Measurements from ENCODE around the gene GET4.
"Not testable (repeated sequence)": the region's sequence is repeated elsewhere in the genome, so short reads cannot be mapped to it uniquely, and the experiment has no call there.

The GET4 gene

DNA sequence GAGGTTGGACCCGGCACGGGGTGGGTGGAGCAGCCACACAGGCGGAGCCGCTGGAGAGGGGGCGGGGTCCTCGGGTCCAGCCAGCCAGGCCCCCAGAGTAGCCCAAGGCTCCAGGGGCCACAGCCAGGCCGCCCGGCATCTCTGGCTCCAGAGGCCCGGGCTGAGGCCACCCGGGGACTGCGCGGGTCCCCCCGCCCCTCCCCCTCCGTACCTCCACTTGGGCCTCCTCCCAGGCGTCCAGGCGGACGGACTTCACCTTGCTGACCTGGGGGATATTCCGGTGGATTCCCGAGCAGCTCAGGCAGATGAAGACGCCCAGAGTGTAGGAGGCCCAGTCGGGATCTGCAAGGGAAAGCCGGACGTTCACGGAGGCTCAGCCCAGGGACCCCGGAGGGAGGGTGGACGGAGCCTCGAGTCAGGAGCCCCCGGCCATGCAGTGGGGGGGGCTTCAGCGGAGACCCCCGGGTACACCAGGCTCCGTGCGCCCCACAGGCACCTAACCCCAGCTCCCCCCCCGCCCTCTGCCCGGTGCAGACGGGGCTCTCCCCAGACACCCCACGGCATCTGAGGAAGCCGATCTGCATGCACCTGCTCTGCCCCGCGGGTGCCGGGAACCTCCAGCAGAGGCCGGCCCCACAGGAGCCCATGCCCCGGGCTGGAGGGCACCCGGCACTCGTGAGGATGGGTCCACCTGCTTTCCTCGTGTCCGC lies 59.0 kb downstream of the GET4 start:
- Mint-ChIP-seq H3K27me3 (ENCODE audit: low read depth) (no peaks in the 10 kb centered on the region), H3K9me3 (peaks cover 7% of the 10 kb centered on the region), H3K4me1 (ENCODE audit: low read depth) (peaks cover 6% of the 10 kb centered on the region), H3K36me3 (ENCODE audit: low read depth) (peaks cover 4% of the 10 kb centered on the region), H3K27ac (no peak overlapping the region), H3K4me3 (no peak overlapping the region)

DNA sequence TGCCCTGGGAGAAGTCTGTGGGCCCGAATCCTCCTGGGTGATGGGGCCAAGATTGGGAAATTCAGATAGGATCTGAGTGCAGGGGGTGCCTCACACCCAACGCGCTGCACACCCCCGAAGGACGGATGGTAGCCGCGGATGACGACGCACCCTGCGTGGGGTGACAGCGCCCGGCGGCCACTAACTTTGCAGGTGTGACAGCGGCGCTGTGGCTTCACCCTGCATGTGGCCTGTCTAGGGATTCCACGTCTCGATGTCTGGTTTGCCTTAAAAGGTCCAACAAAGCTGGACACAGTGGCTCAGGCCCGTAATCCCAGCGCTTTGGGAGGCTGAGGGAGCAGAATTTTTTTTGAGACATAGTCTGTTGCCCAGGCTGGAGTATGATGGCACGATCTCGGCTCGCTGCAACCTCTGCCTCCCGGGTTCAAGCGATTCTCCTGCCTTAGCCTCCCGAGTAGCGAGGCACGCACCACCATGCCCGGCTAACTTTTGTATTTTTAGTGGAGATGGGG lies 59.6 kb downstream of the GET4 start:
- Mint-ChIP-seq H3K36me3 (ENCODE audit: low read depth) (peaks cover 8% of the 10 kb centered on the region), H3K27me3 (ENCODE audit: low read depth) (peaks cover under 1% of the 10 kb centered on the region), H3K9me3 (peaks cover 13% of the 10 kb centered on the region), H3K27ac (peak overlapping the region; percentile 31), H3K4me3 (no peak overlapping the region), H3K4me1 (ENCODE audit: low read depth) (peaks cover 8% of the 10 kb centered on the region)

DNA sequence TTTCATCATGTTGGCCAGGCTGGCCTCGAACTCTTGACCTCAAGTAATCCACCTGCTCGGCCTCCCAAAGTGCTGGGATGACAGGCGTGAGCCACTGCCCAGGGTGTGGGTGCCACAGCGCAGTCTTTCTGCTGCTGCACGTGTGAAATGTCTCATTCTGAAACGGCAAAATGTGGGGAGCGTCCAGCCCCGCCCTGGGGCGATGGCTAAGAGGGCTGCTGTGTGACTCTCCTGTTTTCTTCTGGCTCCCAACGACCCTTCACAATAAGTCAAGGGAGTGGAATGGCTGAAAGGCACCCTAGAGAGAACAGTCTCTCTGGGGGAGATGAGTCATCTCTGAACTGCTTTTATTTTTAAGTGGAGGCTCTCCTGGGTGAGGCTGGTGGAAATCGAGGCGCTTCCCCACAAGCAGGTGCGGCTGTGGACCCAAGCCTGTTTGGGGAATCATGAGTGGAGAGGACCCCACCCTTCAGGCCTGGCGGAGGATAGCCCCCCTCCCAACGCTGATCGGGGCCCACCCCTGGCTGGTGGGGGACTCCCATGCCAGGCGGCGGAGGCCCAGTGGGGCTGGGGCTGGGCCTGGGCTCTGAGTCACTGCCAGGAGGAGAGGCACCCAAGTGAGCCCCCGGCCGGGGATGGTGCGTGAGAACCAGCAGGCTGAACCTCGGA lies 60.2 kb downstream of the GET4 start:
- Mint-ChIP-seq H3K4me3 (no peak overlapping the region), H3K27me3 (ENCODE audit: low read depth) (peaks cover 5% of the 10 kb centered on the region), H3K36me3 (ENCODE audit: low read depth) (peaks cover 11% of the 10 kb centered on the region), H3K4me1 (ENCODE audit: low read depth) (peaks cover 11% of the 10 kb centered on the region), H3K27ac (peak overlapping the region; percentile 31), H3K9me3 (peaks cover 17% of the 10 kb centered on the region)

GRCh38 chr7:937856-938484 lies 61.6 kb downstream of the GET4 start:
- Mint-ChIP-seq H3K4me3 (no peak overlapping the region), H3K9me3 (peaks cover 24% of the 10 kb centered on the region), H3K27me3 (ENCODE audit: low read depth) (peaks cover 12% of the 10 kb centered on the region), H3K4me1 (ENCODE audit: low read depth) (peaks cover 13% of the 10 kb centered on the region), H3K27ac (no peak overlapping the region), H3K36me3 (ENCODE audit: low read depth) (peaks cover 13% of the 10 kb centered on the region)

GRCh38 chr7:938546-939185 lies 62.3 kb downstream of the GET4 start:
- no peak overlapping the region for H3K4me3 Mint-ChIP-seq
- peaks cover 13% of the 10 kb centered on the region for H3K4me1 Mint-ChIP-seq (ENCODE audit: low read depth)
- peaks cover 13% of the 10 kb centered on the region for H3K36me3 Mint-ChIP-seq (ENCODE audit: low read depth)
- H3K27me3 Mint-ChIP-seq (ENCODE audit: low read depth) = peaks cover 12% of the 10 kb centered on the region
- no peak overlapping the region for H3K27ac Mint-ChIP-seq
- peaks cover 24% of the 10 kb centered on the region for H3K9me3 Mint-ChIP-seq

- H3K36me3 Mint-ChIP-seq (ENCODE audit: low read depth) = peaks cover 13% of the 10 kb centered on the region
- H3K4me3 Mint-ChIP-seq = no peak overlapping the region
- peaks cover 12% of the 10 kb centered on the region for H3K27me3 Mint-ChIP-seq (ENCODE audit: low read depth)
- H3K4me1 Mint-ChIP-seq (ENCODE audit: low read depth) = peaks cover 13% of the 10 kb centered on the region
- H3K9me3 Mint-ChIP-seq = peaks cover 24% of the 10 kb centered on the region
- no peak overlapping the region for H3K27ac Mint-ChIP-seq
These were observed 63.5 kb downstream of the GET4 start for GRCh38 chr7:939843-940242.

DNA sequence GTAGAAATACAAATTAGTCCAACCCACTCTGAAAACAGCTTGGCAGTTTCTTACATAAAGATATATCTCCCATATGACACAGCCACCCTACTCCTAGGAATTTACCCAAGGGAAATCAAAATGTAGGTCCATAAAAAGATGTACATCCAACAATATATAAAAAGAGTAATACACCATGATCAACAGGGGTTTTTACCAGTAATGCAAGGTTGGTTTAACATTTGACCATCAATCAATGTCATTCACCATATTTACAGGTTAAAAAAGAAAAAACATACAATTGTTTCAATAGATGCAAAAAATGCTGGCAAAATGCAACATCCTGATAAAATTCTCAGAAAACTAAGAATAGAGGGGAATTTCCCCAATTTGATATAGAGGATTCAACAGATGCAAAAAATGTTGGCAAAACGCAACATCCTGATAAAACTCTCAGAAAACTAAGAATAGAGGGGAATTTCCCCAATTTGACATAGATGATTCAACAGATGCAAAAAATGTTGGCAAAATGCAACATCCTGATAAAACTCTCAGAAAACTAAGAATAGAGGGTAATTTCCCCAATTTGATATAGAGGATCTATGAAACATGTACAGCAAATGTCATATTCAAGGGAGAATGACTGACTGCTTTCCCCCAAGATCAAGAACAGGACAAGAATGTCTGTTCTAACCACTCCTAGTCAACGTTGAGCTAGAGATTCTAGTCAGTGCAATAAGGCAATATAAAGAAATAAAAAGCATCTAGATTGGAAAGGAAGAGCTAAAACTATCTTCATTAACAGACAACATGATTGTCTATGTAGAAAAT lies 64.5 kb downstream of the GET4 start:
- H3K27me3 Mint-ChIP-seq (ENCODE audit: low read depth) = peaks cover 12% of the 10 kb centered on the region
- H3K4me3 Mint-ChIP-seq = no peak overlapping the region
- H3K4me1 Mint-ChIP-seq (ENCODE audit: low read depth) = peaks cover 13% of the 10 kb centered on the region
- peaks cover 24% of the 10 kb centered on the region for H3K9me3 Mint-ChIP-seq
- H3K36me3 Mint-ChIP-seq (ENCODE audit: low read depth) = peaks cover 13% of the 10 kb centered on the region
- no peak overlapping the region for H3K27ac Mint-ChIP-seq

GRCh38 chr7:943793-944192 lies 67.4 kb downstream of the GET4 start:
- H3K27ac Mint-ChIP-seq, H3K4me3 Mint-ChIP-seq: not testable (repeated sequence)
- peaks cover 10% of the 10 kb centered on the region for H3K36me3 Mint-ChIP-seq (ENCODE audit: low read depth)

GRCh38 chr7:944744-945143 lies 68.4 kb downstream of the GET4 start:
- H3K9me3 Mint-ChIP-seq = peaks cover 23% of the 10 kb centered on the region
- H3K27ac Mint-ChIP-seq = no peak overlapping the region
- H3K36me3 Mint-ChIP-seq (ENCODE audit: low read depth) = peaks cover 10% of the 10 kb centered on the region
- no peak overlapping the region for H3K4me3 Mint-ChIP-seq
- H3K4me1 Mint-ChIP-seq (ENCODE audit: low read depth) = peaks cover 9% of the 10 kb centered on the region
- peaks cover 12% of the 10 kb centered on the region for H3K27me3 Mint-ChIP-seq (ENCODE audit: low read depth)

More at GRCh38 chr7:943793-944192, 67.4 kb downstream of the GET4 start:
- Mint-ChIP-seq H3K9me3 (peaks cover 24% of the 10 kb centered on the region), H3K27me3 (ENCODE audit: low read depth) (peaks cover 12% of the 10 kb centered on the region)
- not testable (repeated sequence) for H3K4me1 Mint-ChIP-seq (ENCODE audit: low read depth)

DNA sequence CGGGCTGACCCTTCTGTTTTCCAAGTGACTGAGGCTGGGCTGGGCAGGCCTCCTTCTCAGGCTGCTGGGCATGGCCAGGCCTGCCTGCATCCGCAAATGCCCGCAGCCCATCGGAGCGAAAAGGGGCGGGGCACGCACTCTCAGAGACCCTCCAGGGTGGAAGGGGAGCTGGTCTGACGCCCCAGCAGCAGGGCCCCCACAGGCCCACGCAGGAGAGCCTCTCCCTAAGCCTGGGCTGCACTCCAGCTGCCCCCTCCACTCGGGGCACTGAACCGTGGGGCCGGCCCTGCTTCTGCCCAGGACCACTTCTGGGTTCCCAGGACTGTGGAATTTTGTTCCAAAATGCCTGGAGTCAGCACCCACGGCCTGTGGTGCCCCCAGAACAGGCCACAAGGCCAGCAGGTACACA lies 68.8 kb downstream of the GET4 start:
- H3K27me3 Mint-ChIP-seq (ENCODE audit: low read depth) = peaks cover 12% of the 10 kb centered on the region
- peaks cover 10% of the 10 kb centered on the region for H3K36me3 Mint-ChIP-seq (ENCODE audit: low read depth)
- no peak overlapping the region for H3K27ac Mint-ChIP-seq
- peaks cover 19% of the 10 kb centered on the region for H3K9me3 Mint-ChIP-seq
- no peak overlapping the region for H3K4me3 Mint-ChIP-seq
- peaks cover 9% of the 10 kb centered on the region for H3K4me1 Mint-ChIP-seq (ENCODE audit: low read depth)

GRCh38 chr7:945556-946255 lies 69.4 kb downstream of the GET4 start:
- Mint-ChIP-seq H3K27ac (no peak overlapping the region), H3K36me3 (ENCODE audit: low read depth) (peaks cover 5% of the 10 kb centered on the region), H3K4me3 (no peak overlapping the region), H3K9me3 (peaks cover 13% of the 10 kb centered on the region), H3K4me1 (ENCODE audit: low read depth) (peaks cover 8% of the 10 kb centered on the region), H3K27me3 (ENCODE audit: low read depth) (peaks cover 12% of the 10 kb centered on the region)

All from T-helper 1 cell treated with Interleukin-12 subunit alpha and Interleukin-12 subunit beta and Interleukin-4 antibody, amounts not matched to agents 30 μg/mL and 1 μg/mL, for 36 hours (primary cell).